NCI-H2081 treated with DMSO at 0.1 percent for 48 hours (cell line): ENCODE data around the gene SDCCAG8.
"Not testable (repeated sequence)": the region's sequence is repeated elsewhere in the genome, so short reads cannot be mapped to it uniquely, and the experiment has no call there.

ENCODE experiments used
- DNase-seq: peaks from one replicate; lab custom pipeline; 2025; lab: John Stamatoyannopoulos, UW

The SDCCAG8 gene

GRCh38 chr1:243332440-243332839 is 76.6 kb downstream of the SDCCAG8 start:
- DNase-seq = no peak

- no peak for DNase-seq
These were observed 79.5 kb downstream of the SDCCAG8 start for GRCh38 chr1:243335292-243335691.

GRCh38 chr1:243336163-243336562 is 80.3 kb downstream of the SDCCAG8 start:
- DNase-seq = no peak

GRCh38 chr1:243338848-243339247 is 83.0 kb downstream of the SDCCAG8 start:
- not testable (repeated sequence) for DNase-seq

DNA sequence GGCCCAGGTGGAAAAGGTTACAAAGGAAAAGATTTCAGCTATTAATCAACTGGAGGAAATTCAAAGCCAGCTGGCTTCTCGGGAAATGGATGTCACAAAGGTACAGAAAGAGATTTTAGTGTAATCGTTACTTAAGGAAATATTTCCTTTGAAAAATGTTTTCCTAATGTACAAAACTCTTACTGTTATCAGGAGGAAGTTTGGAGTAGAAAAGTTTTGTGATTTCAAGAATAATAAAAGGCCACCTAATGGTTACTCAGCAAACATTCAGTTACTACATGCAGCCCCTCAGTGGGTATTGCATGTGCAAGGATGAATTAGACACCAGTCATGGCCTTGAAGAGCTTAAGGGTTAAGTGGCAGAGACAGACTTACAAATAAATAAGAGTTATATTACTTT is 85.2 kb downstream of the SDCCAG8 start:
- no peak for DNase-seq

GRCh38 chr1:243343970-243344937 is 88.4 kb downstream of the SDCCAG8 start:
- peak; percentile 73 for DNase-seq

GRCh38 chr1:243345205-243345604 is 89.4 kb downstream of the SDCCAG8 start:
- DNase-seq = no peak

- no peak for DNase-seq
These were observed 90.2 kb downstream of the SDCCAG8 start for GRCh38 chr1:243346016-243346415.

DNA sequence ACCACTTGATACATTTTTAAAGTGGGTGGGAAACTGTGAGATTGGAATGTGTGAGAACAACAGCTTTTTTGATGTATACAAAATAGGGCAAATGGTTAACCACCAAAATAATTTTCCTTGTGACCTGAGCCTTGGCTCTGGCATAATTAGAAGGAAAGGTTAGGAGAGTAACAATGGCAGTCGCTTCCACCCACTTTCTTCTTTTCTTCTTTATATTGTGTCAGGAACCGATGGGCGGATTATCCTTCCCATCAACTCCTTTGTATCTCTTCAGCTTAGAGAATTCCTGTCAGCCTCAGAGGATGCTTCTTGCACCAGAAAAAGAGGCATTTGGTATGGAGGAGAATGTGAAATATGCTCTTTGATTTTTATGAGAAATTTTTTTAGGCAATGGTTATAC is 90.6 kb downstream of the SDCCAG8 start:
- DNase-seq = no peak

- DNase-seq = no peak
These were observed 92.5 kb downstream of the SDCCAG8 start for GRCh38 chr1:243348331-243348730.

DNA sequence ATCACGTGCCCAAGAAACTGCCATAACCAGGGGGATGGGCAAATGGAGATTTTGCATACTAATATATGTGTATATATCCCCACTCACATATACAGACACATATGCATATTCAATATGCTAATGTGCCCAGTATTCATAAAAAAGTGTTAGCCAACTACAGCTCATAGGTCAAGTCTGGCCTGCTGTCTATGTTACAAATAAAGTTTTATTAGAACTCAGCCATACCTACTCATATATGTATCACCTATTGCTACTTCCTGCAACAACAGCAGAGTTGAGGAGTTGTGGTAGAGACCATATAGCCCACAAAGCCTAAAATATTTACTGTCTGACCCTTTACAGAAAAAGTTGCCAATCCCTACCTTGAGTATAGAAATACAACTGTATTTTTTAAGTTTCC is 93.3 kb downstream of the SDCCAG8 start:
- DNase-seq = no peak

GRCh38 chr1:243351337-243351736 is 95.5 kb downstream of the SDCCAG8 start:
- no peak for DNase-seq

DNA sequence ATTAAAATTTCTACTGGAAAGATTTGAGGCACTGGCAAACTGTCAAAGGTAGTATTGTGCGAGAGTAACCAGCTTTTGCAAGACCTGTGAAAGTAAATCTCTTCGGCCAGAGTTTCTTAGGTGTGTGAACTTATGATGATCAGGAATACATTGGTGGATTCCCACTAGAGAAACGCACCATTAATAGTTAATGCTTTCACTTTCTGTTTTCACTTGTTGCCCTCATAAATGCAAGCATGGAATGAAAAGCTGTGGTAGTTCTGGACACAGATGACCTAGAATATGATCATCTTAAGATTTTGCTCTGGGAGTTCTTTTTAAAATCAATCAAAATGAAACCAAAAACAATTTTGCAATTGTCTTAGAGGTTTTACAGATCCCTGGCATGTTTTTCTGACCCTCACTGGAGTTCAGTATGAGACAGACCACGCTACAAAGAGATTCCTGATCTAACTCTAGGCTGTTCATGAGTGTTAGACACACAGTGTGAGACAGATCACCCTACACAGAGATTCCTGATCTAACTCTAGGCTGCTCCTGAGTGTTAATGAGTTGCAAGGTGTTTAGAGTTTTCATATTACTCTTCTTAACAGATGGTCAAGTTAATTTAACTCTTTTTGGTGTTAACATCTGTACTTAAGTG is 98.8 kb downstream of the SDCCAG8 start:
- no peak for DNase-seq

GRCh38 chr1:243363832-243364231 is 108.0 kb downstream of the SDCCAG8 start:
- DNase-seq = no peak

DNA sequence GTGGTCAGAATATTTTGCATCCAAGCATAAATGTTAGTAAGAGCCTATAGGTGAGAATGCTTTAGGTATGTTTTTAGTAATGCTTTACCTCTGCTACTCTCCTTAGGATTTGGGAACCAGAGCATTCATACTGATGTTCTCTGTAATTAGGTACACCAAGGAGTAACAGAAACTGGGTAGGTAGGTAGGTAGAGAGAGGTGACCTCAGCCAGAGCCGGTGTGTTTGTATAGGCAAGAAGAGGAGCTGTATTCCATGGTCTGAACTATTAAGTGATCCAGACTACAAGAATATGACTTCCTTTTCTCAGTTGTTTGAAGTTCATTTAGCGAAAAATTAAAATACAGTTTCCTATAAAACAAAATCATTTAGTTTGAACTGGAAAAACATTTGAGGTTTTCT is 108.5 kb downstream of the SDCCAG8 start:
- no peak for DNase-seq

- no peak for DNase-seq
These were observed 109.0 kb downstream of the SDCCAG8 start for GRCh38 chr1:243364866-243365265.

DNA sequence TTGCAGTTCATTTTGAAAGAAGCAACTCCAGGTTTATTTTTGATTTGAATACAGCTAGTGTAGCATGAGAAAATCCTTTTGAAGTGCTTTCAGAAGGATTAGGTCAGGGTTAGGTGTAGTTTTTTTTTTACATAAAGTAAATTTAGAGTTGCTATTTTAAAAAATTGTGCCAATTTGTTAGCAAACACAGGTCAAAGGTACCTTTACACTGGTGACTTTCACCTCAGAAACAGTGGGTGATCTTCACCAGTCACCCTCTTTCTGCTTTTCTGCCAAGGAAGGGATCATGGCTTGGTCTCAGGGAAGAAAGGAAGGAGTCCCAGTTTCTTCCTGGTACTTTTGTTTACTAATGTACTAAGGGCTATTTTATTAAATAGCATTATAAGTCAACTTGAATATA is 111.5 kb downstream of the SDCCAG8 start:
- no peak for DNase-seq

DNA sequence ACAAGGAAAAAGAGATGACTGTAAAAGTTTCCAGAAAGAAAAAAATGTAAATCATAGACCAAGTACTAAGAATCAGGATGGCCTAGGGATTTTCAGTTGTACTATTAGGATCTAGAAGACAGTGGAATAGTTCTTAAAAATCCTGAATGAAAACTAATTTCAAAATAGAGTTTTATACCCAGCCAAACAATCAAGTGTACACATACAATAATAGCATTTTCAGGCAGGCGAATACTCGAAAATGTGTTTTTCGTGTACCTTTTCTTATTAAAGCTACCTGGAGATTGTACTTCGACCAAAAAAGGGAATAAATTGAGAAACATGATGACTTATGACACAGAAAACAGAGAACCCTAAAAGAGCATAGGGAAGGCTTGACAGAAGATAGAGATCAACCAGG is 118.6 kb downstream of the SDCCAG8 start:
- no peak for DNase-seq

- no peak for DNase-seq
These were observed 119.8 kb downstream of the SDCCAG8 start for GRCh38 chr1:243375596-243375995.

GRCh38 chr1:243378669-243379068 is 122.8 kb downstream of the SDCCAG8 start:
- DNase-seq = no peak

DNA sequence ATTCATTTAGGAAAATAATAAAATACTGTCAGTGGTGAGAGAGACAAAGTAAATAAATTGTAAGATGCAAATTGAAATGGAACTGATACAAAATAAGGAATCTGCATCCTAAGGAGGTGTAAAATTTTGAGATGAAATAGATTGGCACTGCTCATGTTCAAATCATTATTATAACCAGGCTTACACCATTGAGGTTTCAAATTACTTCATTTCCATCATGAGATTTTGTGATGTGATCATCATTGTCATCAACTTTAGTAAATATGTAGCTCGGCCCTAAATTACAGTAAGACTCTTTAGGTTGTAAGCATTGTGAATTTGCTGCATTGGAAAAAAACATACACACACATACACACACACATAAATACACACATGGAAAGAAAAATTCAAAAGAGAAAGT is 123.4 kb downstream of the SDCCAG8 start:
- DNase-seq = no peak

DNA sequence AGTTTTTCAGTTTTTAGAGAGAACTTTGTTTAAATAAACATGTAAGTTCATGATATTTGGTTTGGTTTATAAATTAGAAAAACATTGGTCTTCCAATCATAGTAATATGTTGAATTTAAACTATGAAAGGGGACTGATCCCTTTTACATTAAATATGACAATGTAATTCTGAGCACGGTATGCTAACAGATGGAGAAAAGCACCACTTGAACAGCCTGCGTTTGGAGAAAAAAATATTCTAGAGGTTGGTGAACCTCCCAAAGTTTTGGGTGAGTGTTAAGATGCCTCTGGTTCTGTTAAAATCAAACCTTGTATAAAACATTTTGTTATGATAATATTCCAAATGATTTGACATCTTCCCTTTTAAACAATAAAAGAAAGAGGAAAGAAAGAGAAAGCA is 123.9 kb downstream of the SDCCAG8 start:
- no peak for DNase-seq

DNA sequence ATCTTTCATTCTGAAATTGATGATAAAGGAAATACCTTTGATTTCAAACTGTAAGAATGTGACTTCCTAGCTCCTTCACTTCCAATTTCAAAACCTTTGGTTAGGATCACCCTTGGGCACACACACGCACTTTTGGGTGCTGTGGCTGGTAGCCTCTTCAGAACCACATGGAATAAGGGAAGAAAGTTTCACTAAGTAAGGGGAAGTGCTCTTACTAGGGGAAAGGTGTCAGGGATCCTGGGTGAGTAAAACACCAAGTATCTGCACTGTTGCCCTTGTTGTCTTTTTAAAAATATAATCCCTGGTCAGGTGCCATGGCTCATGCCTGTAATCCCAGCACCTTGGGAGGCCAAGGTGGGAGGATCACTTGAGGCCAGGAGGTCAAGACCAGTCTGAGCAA is 132.4 kb downstream of the SDCCAG8 start:
- DNase-seq = no peak
